HepG2 (cell line): ENCODE results near the gene THRAP3. TPM values are rescaled to one million over a fixed set of nuclear protein-coding genes. Genes with fewer than 3 reads are reported as not detected.

Experiments
- ATAC-seq: fragments of 200-7000 bp; cut with Tn5 transposase; 3 replicates; pipeline ENCODE4 v1.9.1; 2020; ENCODE audit warnings: mild to moderate bottlenecking, moderate library complexity
- BruUV-seq: library from RNA; stranded (reverse); fragments of 400-500 nt; replicated peaks from 2 replicates; lab custom pipeline; 2021; lab: Mats Ljungman, UMichigan
- CTCF ChIA-PET: fragments of 300-600 bp; formaldehyde crosslinking; extraction: SDS; loops from one replicate; lab custom pipeline; 2021; ENCODE audit warnings: low total read pairs, inconsistent platforms, low intra/inter-chr PET ratio; lab: Yijun Ruan, JAX
- POLR2A ChIA-PET: fragments of 350-600 bp; sonication (Branson Sonifier 250); formaldehyde crosslinking; loops from one replicate; lab custom pipeline; 2020; ENCODE audit warnings: antibody characterized with exemption, inconsistent platforms; lab: Yijun Ruan, JAX
- DNase-seq: peaks from one replicate; pipeline ENCODE4 v3.0.0-alpha.2; 2015; ENCODE audit warnings: low spot score
- FAIRE-seq: peaks from 3 replicates; lab custom pipeline; 2011; peaks lifted over from hg19 to GRCh38; lab: Jason Lieb, UNC
- H2AFZ ChIP-seq: one replicate; pipeline ENCODE4 v1.6.1; 2011; ENCODE audit warnings: low read length, inconsistent platforms
- H3K27ac ChIP-seq: fragments of 300-600 bp; 3 replicates; pipeline ENCODE4 v1.8.0; 2011; ENCODE audit warnings: mixed run types, mild to moderate bottlenecking, mixed read lengths, low read length, inconsistent platforms; ENCODE audit not compliant: insufficient read depth; ENCODE audit errors: extremely low read length
- H3K27me3 ChIP-seq, 2 experiments: fragments of 200-600 bp in 1 of 2; 2 replicates in 1 of 2; 3 replicates in 1 of 2; pipeline versions ENCODE4 v1.6.0 to v1.8.0; 2011; ENCODE audit warnings: low read length in 2 of 2, mild to moderate bottlenecking in 2 of 2, moderate library complexity in 2 of 2, inconsistent platforms in 1 of 2; ENCODE audit not compliant: insufficient read depth in 2 of 2, control insufficient read depth in 1 of 2
- H3K36me3 ChIP-seq, 2 experiments: fragments of 200-600 bp in 1 of 2; replicated peaks in 1 of 2; 2 replicates in 1 of 2; 3 replicates in 1 of 2; pipeline versions ENCODE4 v1.5.1 to v1.8.0; 2011; ENCODE audit warnings: low read length in 2 of 2, inconsistent platforms in 1 of 2; ENCODE audit not compliant: insufficient read depth in 2 of 2, control insufficient read depth in 1 of 2
- H3K4me1 ChIP-seq: 2 replicates; pipeline ENCODE4 v1.5.1; 2012; ENCODE audit warnings: low read length, inconsistent platforms; ENCODE audit not compliant: insufficient read depth
- H3K4me2 ChIP-seq: 2 replicates; pipeline ENCODE4 v1.6.0; 2011; ENCODE audit warnings: low read depth, low read length, inconsistent platforms
- H3K4me3 ChIP-seq, 3 experiments: fragments of 200-600 bp in 1 of 3; sonication (generic), shearing (Covaris generic) in 1 of 3; replicated peaks in 1 of 3; 2 replicates each; pipeline ENCODE4 v1.5.1; 2011 to 2016; ENCODE audit warnings: low read length in 3 of 3, inconsistent platforms in 2 of 3, low read depth in 2 of 3, mild to moderate bottlenecking in 2 of 3, control low read depth in 1 of 3, mixed read lengths in 1 of 3; ENCODE audit not compliant: insufficient read depth in 1 of 3
- H3K79me2 ChIP-seq: one replicate; pipeline ENCODE4 v1.6.1; 2011; ENCODE audit warnings: low read length, inconsistent platforms; ENCODE audit not compliant: insufficient read depth
- H3K9ac ChIP-seq: 2 replicates; pipeline ENCODE4 v1.6.0; 2011; ENCODE audit warnings: mild to moderate bottlenecking, low read depth, low read length, inconsistent platforms; ENCODE audit not compliant: insufficient read depth
- H3K9me3 ChIP-seq: 2 replicates; pipeline ENCODE4 v1.5.1; 2012; ENCODE audit warnings: mild to moderate bottlenecking, low read length
- H4K20me1 ChIP-seq: 2 replicates; pipeline ENCODE4 v1.6.0; 2011; ENCODE audit warnings: inconsistent platforms, mild to moderate bottlenecking, low read length, moderate library complexity; ENCODE audit not compliant: insufficient read depth
- ATM ChIP-seq: fragments of 450-650 bp; IDR thresholded peaks from 2 replicates; pipeline ENCODE4 v1.7.1; 2017; ENCODE audit warnings: mild to moderate bottlenecking, borderline replicate concordance
- NFE2L2 ChIP-seq: fragments of 150-350 bp; IDR thresholded peaks from 2 replicates; pipeline ENCODE4 v1.6.1; 2014; ENCODE audit warnings: low read length
- RFX3 ChIP-seq: IDR thresholded peaks from 2 replicates; pipeline ENCODE4 v1.6.1; 2016; ENCODE audit warnings: missing biosample characterization, missing genetic modification reagents
- RFXANK ChIP-seq: IDR thresholded peaks from 2 replicates; pipeline ENCODE4 v1.6.1; 2016
- TP53 ChIP-seq: sonication (generic); formaldehyde crosslinking; conservative IDR thresholded peaks from 2 replicates; pipeline ENCODE4 v1.4.0; 2020; ENCODE audit warnings: missing genetic modification reagents
- ZFP36L2 ChIP-seq: sonication (generic); formaldehyde crosslinking; IDR thresholded peaks from 2 replicates; pipeline ENCODE4 v1.4.0; 2020; ENCODE audit warnings: missing genetic modification reagents
- ZNF235 ChIP-seq: sonication (generic); formaldehyde crosslinking; IDR thresholded peaks from 2 replicates; pipeline ENCODE4 v1.8.1; 2023; ENCODE audit warnings: mild to moderate bottlenecking, missing genetic modification reagents, borderline replicate concordance
- ZNF274 ChIP-seq: sonication (generic); formaldehyde crosslinking; IDR thresholded peaks from 2 replicates; pipeline ENCODE4 v1.5.1; 2020; ENCODE audit warnings: mild to moderate bottlenecking, missing genetic modification reagents
- WGBS: methylation state at CpG from one replicate; pipeline ENCODE4 v1.1.6; 2017; ENCODE audit warnings: low lambda C conversion rate; 5-methylcytosine and 5-hydroxymethylcytosine counted together
- in situ Hi-C: cut with HindIII; loops from 2 replicates; pipeline ENCODE4 v1.10.0; 2017; ENCODE audit warnings: low pct_unique_long_range_greater_than_20kb; ENCODE audit not compliant: extremely low pct_ligation_motif_present
- intact Hi-C: fragments of 100-400 bp; cut with micrococcal nuclease; formaldehyde crosslinking; loops from one replicate; pipeline ENCODE4 v1.10.0; 2022; ENCODE audit not compliant: unreplicated experiment
- polyA plus RNA-seq, 8 experiments: library from polyadenylated mRNA; depleted of rRNA in 3 of 8; stranded (reverse) in 7 of 8; unstranded in 1 of 8; fragments of >200 nt; fragmentation: Illumina TruSeq in 4 of 8; extraction: Trizol in 4 of 8; gene quantifications; 2 replicates each; pipeline versions ENCODE4 v1.2.1 to v1.2.3, GENCODE V29; 2011 to 2016; ENCODE audit warnings: low read depth in 4 of 8, missing spikeins in 1 of 8, mixed read lengths in 1 of 8; ENCODE audit not compliant: insufficient read depth in 1 of 8
- total RNA-seq, 5 experiments: library from RNA; depleted of rRNA; stranded (reverse); fragments of >200 nt; fragmentation: Illumina TruSeq; extraction: Trizol; gene quantifications; 2 replicates each; pipeline ENCODE4 v1.2.3, GENCODE V29; 2016; ENCODE audit warnings: low read depth in 1 of 5
- TF ChIP-seq, protein P1 (sequence below): IDR thresholded peaks from 2 replicates; pipeline ENCODE4 v1.6.1; 2016; ENCODE audit warnings: mild to moderate bottlenecking, missing biosample characterization, missing genetic modification reagents
- TF ChIP-seq, protein P2 (sequence below): sonication (generic); formaldehyde crosslinking; IDR thresholded peaks from 2 replicates; pipeline ENCODE4 v1.8.0; 2022; ENCODE audit warnings: missing genetic modification reagents, mild to moderate bottlenecking, borderline replicate concordance
- TF ChIP-seq, protein P3 (sequence below): IDR thresholded peaks from 2 replicates; pipeline ENCODE4 v1.6.1; 2016

Gene THRAP3
- total and polyA plus RNA-seq, 2 of the 13 experiments (the other 11 are each of a cell fraction or from before 2014, with no cell fraction given): 45.0 to 92.6 TPM

DNA sequence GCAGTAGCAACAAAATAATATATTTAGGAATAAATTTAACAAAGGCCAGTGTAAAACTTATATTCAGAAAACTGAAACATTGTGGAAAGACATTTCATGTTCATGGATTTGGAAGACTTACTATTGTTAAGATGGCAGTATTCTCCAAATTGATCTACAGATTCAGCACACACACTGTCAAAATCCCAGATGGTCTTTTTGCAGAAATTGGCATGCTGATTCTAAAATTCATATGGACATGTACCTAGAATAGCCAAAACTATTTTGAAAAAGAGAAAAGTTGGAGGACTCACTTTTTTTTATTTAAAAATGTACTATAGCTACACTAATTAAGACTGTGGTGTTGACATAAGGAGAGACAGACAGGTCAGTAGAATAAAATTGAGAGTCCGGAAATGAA lies 50.0 kb downstream of the THRAP3 start:
- Histone ChIP-seq H3K4me3 (no peak overlapping the region), H3K79me2 (peaks cover 61% of the 10 kb centered on the region), H4K20me1 (0 out of 2 replicates have a peak, but pooled peaks cover 6% of the 10 kb centered on the region), H3K27ac (no peak overlapping the region), H3K9me3 (no peaks in the 10 kb centered on the region), H3K4me2 (no peak overlapping the region), H3K36me3 (peaks cover 4 to 36% of the 10 kb centered on the region in 2 experiments), H3K9ac (no peak overlapping the region), H3K27me3 (no peaks in the 10 kb centered on the region), H2AFZ (no peak overlapping the region), H3K4me1 (peaks cover 33% of the 10 kb centered on the region)
- ChIA-PET CTCF (no interaction called here), POLR2A (no interaction called here)
- FAIRE-seq: no peak
- intact Hi-C loops (no loop called here), in situ Hi-C loops (no loop called here)
- BruUV-seq: no TSS peak
- no peak for ATAC-seq
- TF ChIP-seq RFX3: no peak
- no peak for TF ChIP-seq RFXANK
- TF ChIP-seq, protein P1, sequence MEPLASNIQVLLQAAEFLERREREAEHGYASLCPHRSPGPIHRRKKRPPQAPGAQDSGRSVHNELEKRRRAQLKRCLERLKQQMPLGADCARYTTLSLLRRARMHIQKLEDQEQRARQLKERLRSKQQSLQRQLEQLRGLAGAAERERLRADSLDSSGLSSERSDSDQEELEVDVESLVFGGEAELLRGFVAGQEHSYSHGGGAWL (CRISPR knock-in tag): no peak
- no peak for TF ChIP-seq ZNF235 (CRISPR knock-in tag)
- no peak for DNase-seq
- 90% methylated on average over 1 of the region's 1 CpG for WGBS

DNA sequence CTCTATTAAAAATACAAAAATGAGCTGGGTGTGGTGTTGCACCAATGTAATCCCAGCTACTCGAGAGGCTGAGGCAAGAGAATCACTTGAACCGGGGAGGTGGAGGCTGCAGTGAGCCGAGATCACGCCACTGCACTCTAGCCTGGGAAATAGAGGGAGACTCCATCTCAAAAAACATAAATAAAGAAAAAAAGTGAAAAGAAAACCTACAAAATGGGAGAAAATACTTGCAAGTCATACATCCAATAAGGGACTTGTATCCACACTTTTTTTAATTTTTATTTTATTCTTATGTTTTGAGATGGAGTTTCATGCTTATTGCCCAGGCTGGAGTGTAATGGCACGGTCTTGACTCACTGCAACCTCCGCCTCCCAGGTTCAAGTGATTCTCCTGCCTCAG lies 52.4 kb downstream of the THRAP3 start:
- no peak overlapping the region for H3K4me3 ChIP-seq
- H3K27me3 ChIP-seq: no peaks in the 10 kb centered on the region
- no peaks in the 10 kb centered on the region for H4K20me1 ChIP-seq
- H3K27ac ChIP-seq: no peak overlapping the region
- H2AFZ ChIP-seq: no peak overlapping the region
- no peak for DNase-seq
- FAIRE-seq: no peak
- TF ChIP-seq, protein P2, sequence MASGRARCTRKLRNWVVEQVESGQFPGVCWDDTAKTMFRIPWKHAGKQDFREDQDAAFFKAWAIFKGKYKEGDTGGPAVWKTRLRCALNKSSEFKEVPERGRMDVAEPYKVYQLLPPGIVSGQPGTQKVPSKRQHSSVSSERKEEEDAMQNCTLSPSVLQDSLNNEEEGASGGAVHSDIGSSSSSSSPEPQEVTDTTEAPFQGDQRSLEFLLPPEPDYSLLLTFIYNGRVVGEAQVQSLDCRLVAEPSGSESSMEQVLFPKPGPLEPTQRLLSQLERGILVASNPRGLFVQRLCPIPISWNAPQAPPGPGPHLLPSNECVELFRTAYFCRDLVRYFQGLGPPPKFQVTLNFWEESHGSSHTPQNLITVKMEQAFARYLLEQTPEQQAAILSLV (CRISPR knock-in tag): no peak
- no peak for TF ChIP-seq ZNF274
- TF ChIP-seq, protein P3, sequence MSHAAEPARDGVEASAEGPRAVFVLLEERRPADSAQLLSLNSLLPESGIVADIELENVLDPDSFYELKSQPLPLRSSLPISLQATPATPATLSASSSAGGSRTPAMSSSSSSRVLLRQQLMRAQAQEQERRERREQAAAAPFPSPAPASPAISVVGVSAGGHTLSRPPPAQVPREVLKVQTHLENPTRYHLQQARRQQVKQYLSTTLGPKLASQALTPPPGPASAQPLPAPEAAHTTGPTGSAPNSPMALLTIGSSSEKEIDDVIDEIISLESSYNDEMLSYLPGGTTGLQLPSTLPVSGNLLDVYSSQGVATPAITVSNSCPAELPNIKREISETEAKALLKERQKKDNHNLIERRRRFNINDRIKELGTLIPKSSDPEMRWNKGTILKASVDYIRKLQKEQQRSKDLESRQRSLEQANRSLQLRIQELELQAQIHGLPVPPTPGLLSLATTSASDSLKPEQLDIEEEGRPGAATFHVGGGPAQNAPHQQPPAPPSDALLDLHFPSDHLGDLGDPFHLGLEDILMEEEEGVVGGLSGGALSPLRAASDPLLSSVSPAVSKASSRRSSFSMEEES (CRISPR knock-in tag): no peak
- TF ChIP-seq ZFP36L2: no peak
- TF ChIP-seq NFE2L2: no peak
- TF ChIP-seq ATM: no peak
- TF ChIP-seq TP53 (CRISPR knock-in tag): no peak
- in situ Hi-C loops: no loop called here
- H3K9me3 ChIP-seq: no peaks in the 10 kb centered on the region
- BruUV-seq: no TSS peak
- ChIA-PET CTCF (no interaction called here), POLR2A (no interaction called here)
- H3K9ac ChIP-seq: no peak overlapping the region
- ATAC-seq: no peak
- H3K4me2 ChIP-seq: no peak overlapping the region
- peaks cover 65% of the 10 kb centered on the region for H3K79me2 ChIP-seq
- H3K4me1 ChIP-seq: peaks cover 8% of the 10 kb centered on the region; the same call in 1 of the 2 replicates
- intact Hi-C loops: no loop called here
- H3K36me3 ChIP-seq: peaks cover 1 to 36% of the 10 kb centered on the region in 2 experiments; a peak in 4 of 5 replicates
- WGBS: 95% methylated on average over 6 of the region's 6 CpGs
